ENCODE results near the gene GATA1.
A peak's percentile ranks its signal among the peaks of the same experiment; 100 is the strongest.

Gene GATA1

GRCh38 chrX:48800574-48801279 lies 14.3 kb downstream of the GATA1 start:
- peak overlapping the region; percentile 62 for H3K4me3 ChIP-seq (ENCODE audit: low read depth, low read length)
- TF ChIP-seq CTCF (IDR thresholded peaks at IDR 0.05; ENCODE audit: low read depth, low read length) = no peak

- TF ChIP-seq CTCF (IDR thresholded peaks at IDR 0.05; ENCODE audit: low read depth, low read length) = no peak
- peak within 1 kb of the TSS; percentile 62 for H3K4me3 ChIP-seq (ENCODE audit: low read depth, low read length)
Observed at GRCh38 chrX:48801280-48802088, 15.1 kb downstream of the GATA1 start, which contains the start of gene HDAC6. Gene HDAC6 (plus strand): TSS chrX:48802067. CDS start chrX:48802693, 626 bp downstream.

- no peak for TF ChIP-seq CTCF (IDR thresholded peaks at IDR 0.05; ENCODE audit: low read depth, low read length)
- H3K4me3 ChIP-seq (ENCODE audit: low read depth, low read length) = peak overlapping the region; percentile 53
Observed at GRCh38 chrX:48802089-48802904, 15.9 kb downstream of the GATA1 start.

- TF ChIP-seq CTCF (IDR thresholded peaks at IDR 0.05; ENCODE audit: low read depth, low read length) = no peak
- H3K4me3 ChIP-seq (ENCODE audit: low read depth, low read length) = peak overlapping the region; percentile 53
Observed at GRCh38 chrX:48802905-48803200, 16.5 kb downstream of the GATA1 start.

- H3K4me3 ChIP-seq (ENCODE audit: low read depth, low read length) = no peak overlapping the region
- TF ChIP-seq CTCF (IDR thresholded peaks at IDR 0.05; ENCODE audit: low read depth, low read length) = no peak
Observed at GRCh38 chrX:48806081-48806480, 19.7 kb downstream of the GATA1 start.

GRCh38 chrX:48813644-48814043 lies 27.3 kb downstream of the GATA1 start:
- no peak overlapping the region for H3K4me3 ChIP-seq (ENCODE audit: low read depth, low read length)
- TF ChIP-seq CTCF (IDR thresholded peaks at IDR 0.05; ENCODE audit: low read depth, low read length) = no peak

All from WI38 (cell line).